ENCODE measurements around the gene EVI2B. TPM values are rescaled to one million over a fixed set of nuclear protein-coding genes. Genes with fewer than 3 reads are reported as not detected.

EVI2B gene
- total RNA-seq, 1 donor from 2014 or later, result 87.9 TPM

GRCh38 chr17:31254654-31255053, 59.2 kb downstream of the EVI2B start:
- Histone ChIP-seq H3K27ac (no peak overlapping the region), H3K4me1 (no peaks in the 10 kb centered on the region), H3K36me3 (peaks cover 9% of the 10 kb centered on the region), H3K27me3 (no peaks in the 10 kb centered on the region), H3K9me3 (no peaks in the 10 kb centered on the region), H3K4me3 (no peak overlapping the region)
- no peak for DNase-seq
- TF ChIP-seq, protein P1, sequence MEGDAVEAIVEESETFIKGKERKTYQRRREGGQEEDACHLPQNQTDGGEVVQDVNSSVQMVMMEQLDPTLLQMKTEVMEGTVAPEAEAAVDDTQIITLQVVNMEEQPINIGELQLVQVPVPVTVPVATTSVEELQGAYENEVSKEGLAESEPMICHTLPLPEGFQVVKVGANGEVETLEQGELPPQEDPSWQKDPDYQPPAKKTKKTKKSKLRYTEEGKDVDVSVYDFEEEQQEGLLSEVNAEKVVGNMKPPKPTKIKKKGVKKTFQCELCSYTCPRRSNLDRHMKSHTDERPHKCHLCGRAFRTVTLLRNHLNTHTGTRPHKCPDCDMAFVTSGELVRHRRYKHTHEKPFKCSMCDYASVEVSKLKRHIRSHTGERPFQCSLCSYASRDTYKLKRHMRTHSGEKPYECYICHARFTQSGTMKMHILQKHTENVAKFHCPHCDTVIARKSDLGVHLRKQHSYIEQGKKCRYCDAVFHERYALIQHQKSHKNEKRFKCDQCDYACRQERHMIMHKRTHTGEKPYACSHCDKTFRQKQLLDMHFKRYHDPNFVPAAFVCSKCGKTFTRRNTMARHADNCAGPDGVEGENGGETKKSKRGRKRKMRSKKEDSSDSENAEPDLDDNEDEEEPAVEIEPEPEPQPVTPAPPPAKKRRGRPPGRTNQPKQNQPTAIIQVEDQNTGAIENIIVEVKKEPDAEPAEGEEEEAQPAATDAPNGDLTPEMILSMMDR (IDR thresholded peaks at IDR 0.05), result no peak
- intact Hi-C loops (cut with DNase I), result no loop called here
- no peak for ATAC-seq

Other genes with a start within 250 kb of the EVI2B start
- gene NF1, start 219.1 kb downstream of the EVI2B start, total RNA-seq, result 61.6 TPM
- 10.3 TPM for gene OMG, start 16.8 kb downstream of the EVI2B start, total RNA-seq
- gene EVI2A, start 7.6 kb upstream of the EVI2B start, total RNA-seq, result 38.2 TPM
- gene RAB11FIP4, start 77.6 kb upstream of the EVI2B start, total RNA-seq, result 13.5 TPM

Measured in upper lobe of right lung (tissue), 1 donor.